ENCODE results near the gene GPR4. TPM values are rescaled to one million over a fixed set of nuclear protein-coding genes. Genes with fewer than 3 reads are reported as not detected.

Gene GPR4
- total RNA-seq, 4 donors from 2014 or later = 0.49 to 2.4 (median 1.6) TPM

GRCh38 chr19:45638930-45639729, 37.1 kb upstream of the GPR4 start, which contains the start of gene EML2:
EML2 (minus strand) TSS chr19:45639397; CDS start chr19:45639376, 21 bp downstream.
- Histone ChIP-seq H3K36me3 (no peaks in the 10 kb centered on the region), H3K4me3 (peak within 1 kb of the TSS; percentile 69), H3K27me3 (no peaks in the 10 kb centered on the region), H3K27ac (peak within 1 kb of the TSS; percentile 69), H3K9me3 (no peaks in the 10 kb centered on the region), H3K4me1 (peaks cover 55% of the 10 kb centered on the region)
- 4% methylated on average over 22 of the region's 52 CpGs for WGBS
- peak in 1 of 2 donors; percentile 84 for DNase-seq (ENCODE audit: low spot score in 2 of 2)
- no peak for TF ChIP-seq POLR2AphosphoS5 (IDR thresholded peaks at IDR 0.05)
- TF ChIP-seq CTCF (IDR thresholded peaks at IDR 0.05) = no peak
- no peak for TF ChIP-seq POLR2A (IDR thresholded peaks at IDR 0.05)
- TF ChIP-seq EP300 (IDR thresholded peaks at IDR 0.05) = no peak

DNA sequence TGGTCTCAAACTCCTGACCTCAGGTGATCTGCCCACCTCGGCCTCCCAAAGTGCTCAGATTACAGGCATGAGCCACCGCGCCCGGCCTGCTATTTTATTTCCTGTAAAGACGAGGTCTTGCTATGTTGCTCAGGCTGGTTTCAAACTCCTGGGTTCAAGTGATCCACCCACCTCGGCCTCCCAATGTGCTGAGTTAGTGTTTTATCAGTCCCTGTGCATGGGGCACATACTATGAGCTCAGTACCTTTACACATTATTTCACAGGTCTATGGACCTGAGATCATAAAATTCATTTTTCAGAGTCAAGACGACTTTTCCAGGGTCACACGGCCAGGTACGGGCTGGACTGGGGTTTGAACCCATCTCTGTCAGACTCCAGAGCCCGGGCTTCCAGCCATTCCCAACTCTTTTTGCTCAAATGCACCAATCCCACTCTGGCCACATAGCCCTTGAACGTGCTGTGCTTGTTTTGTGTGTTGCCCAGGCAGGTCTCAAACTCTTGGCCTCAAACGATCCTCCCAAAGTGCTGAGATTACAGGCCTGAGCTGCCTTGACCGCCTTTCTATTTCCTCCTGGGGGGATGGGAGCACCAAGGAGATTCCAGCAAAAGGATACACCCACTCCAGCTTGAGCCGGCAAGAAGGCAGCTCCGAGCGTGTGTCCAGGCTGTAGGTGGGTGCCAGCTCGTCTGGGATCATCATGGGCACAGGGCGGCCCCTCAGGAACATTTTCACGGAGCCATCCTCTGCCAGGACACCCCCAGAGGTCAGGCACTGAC, 36.1 kb upstream of the GPR4 start:
- no peaks in the 10 kb centered on the region for H3K36me3 ChIP-seq
- 61% methylated on average over 19 of the region's 19 CpGs for whole genome bisulfite sequencing
- no peaks in the 10 kb centered on the region for H3K27me3 ChIP-seq
- TF ChIP-seq POLR2A (IDR thresholded peaks at IDR 0.05) = no peak
- TF ChIP-seq CTCF (IDR thresholded peaks at IDR 0.05) = no peak
- no peak for TF ChIP-seq POLR2AphosphoS5 (IDR thresholded peaks at IDR 0.05)
- no peak for TF ChIP-seq EP300 (IDR thresholded peaks at IDR 0.05)
- no peak for DNase-seq (ENCODE audit: low spot score in 2 of 2)
- H3K4me1 ChIP-seq = peaks cover 50% of the 10 kb centered on the region
- H3K27ac ChIP-seq = no peak overlapping the region
- H3K4me3 ChIP-seq = peak overlapping the region; percentile 69
- H3K9me3 ChIP-seq = no peaks in the 10 kb centered on the region

GRCh38 chr19:45636902-45637301, 34.9 kb upstream of the GPR4 start:
- TF ChIP-seq POLR2AphosphoS5 (IDR thresholded peaks at IDR 0.05) (no peak), CTCF (IDR thresholded peaks at IDR 0.05) (no peak), POLR2A (IDR thresholded peaks at IDR 0.05) (no peak), EP300 (IDR thresholded peaks at IDR 0.05) (no peak)
- no peaks in the 10 kb centered on the region for H3K9me3 ChIP-seq
- no peaks in the 10 kb centered on the region for H3K36me3 ChIP-seq
- 47% methylated on average over 2 of the region's 2 CpGs for WGBS
- H3K27me3 ChIP-seq = no peaks in the 10 kb centered on the region
- no peak overlapping the region for H3K4me3 ChIP-seq
- no peak for DNase-seq (ENCODE audit: low spot score in 2 of 2)
- H3K4me1 ChIP-seq = peaks cover 48% of the 10 kb centered on the region
- no peak overlapping the region for H3K27ac ChIP-seq

DNA sequence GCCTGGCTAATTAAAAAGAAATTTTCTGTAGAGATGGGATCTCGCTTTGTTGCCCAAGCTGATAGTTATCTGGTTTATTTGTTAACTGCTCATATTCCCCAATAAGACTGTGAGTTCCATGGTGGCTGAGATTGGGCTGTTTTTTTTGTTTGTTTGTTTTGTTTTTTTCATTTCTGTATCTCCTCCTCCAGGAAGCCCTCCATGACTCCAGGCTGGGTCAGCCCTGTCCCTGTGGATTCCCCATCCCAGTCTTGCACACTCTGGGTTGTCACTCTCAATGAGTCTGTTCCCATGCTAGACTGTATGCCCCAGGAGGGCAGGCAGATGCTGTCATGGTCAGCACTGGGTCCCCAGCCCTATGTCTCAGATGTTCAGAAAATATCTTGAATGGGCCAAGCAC, 34.3 kb upstream of the GPR4 start:
- no peaks in the 10 kb centered on the region for H3K36me3 ChIP-seq
- no peak overlapping the region for H3K27ac ChIP-seq
- peaks cover 47% of the 10 kb centered on the region for H3K4me1 ChIP-seq
- H3K4me3 ChIP-seq = no peak overlapping the region
- TF ChIP-seq POLR2AphosphoS5 (IDR thresholded peaks at IDR 0.05) (no peak), EP300 (IDR thresholded peaks at IDR 0.05) (no peak), CTCF (IDR thresholded peaks at IDR 0.05) (no peak), POLR2A (IDR thresholded peaks at IDR 0.05) (no peak)
- no peaks in the 10 kb centered on the region for H3K27me3 ChIP-seq
- H3K9me3 ChIP-seq = no peaks in the 10 kb centered on the region
- WGBS = 86% methylated on average over 1 of the region's 1 CpG
- no peak for DNase-seq (ENCODE audit: low spot score in 2 of 2)
